ENCODE data around the gene PDE4B. TPM values are rescaled to one million over a fixed set of nuclear protein-coding genes. Genes with fewer than 3 reads are reported as not detected.
"Not testable (repeated sequence)": the region's sequence is repeated elsewhere in the genome, so short reads cannot be mapped to it uniquely, and the experiment has no call there.

PDE4B gene
- total RNA-seq, 1 donor from 2014 or later: 6.8 TPM

DNA sequence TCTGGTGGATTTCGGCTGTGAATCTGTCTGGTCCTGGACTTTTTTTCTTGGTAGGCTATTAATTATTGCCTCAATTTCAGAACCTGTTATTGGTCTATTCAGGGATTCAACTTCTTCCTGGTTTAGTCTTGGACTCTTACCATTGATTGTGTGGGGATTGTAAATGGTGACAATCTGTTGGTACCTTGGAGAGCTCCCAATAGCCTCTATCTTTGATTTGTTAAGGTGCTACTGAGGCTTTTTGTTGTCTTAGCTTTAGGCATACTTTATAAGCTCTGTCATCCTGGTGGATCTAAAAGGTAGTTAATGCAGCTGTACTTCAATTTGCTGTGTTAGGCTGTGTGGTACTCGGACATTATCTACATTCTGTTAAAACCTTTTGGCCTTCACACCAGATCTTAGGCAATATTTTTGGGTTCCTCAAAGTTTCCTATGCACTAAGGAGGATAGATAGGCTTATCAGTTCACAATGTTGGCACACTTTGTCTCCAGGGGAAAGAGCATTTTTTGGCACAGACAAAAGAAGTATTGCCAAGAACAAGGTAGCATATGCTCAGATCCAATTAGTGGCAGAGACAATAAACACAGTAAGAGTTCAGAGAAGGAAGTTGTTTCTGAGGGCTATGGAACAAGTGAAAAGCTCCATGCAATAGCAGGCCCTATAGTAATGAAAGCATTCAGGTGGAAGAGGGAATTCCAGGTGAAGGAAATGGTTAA, 230.4 kb downstream of the PDE4B start:
- no peak for DNase-seq (ENCODE audit: low spot score)
- intact Hi-C loops (cut with DNase I): no loop called here

DNA sequence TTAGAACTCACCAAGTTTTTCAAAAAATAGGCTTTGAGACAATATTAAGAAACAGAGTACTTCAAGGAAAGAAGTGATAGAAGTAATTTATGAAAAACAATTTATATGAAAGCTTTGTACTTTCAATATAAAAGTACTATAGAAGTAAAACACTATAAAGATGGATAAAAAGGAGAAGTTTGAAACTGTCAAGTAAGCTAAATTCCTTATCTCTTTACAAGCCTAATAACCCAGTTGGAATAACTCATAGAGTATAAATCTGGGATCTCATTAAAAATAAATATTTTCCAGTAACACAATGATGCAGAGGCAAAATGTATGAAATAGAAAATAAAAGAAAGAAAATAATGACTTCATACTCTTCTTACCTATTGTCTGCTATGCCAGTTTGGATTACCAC, 232.5 kb downstream of the PDE4B start:
- DNase-seq (ENCODE audit: low spot score): no peak
- intact Hi-C loops (cut with DNase I): no loop called here

DNA sequence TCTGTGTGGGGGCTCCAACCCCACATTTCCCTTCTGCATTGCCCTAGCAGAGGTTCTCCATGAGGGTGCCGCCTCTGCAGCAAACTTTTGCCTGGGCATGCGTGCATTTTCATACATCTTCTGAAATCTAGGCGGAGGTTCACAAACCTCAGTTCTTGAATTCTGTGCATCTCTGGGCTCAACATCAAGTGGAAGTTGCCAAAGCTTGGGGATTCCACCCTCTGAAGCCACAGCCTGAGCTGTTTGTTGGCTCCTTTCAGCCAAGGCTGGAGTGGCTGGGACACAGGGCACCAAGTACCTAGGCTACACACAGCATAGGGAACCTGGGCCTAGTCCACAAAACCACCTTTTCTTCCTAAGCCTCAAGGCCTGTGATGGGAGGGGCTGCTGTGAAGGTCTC, 235.3 kb downstream of the PDE4B start:
- intact Hi-C loops (cut with DNase I): no loop called here
- DNase-seq (ENCODE audit: low spot score): no peak

DNA sequence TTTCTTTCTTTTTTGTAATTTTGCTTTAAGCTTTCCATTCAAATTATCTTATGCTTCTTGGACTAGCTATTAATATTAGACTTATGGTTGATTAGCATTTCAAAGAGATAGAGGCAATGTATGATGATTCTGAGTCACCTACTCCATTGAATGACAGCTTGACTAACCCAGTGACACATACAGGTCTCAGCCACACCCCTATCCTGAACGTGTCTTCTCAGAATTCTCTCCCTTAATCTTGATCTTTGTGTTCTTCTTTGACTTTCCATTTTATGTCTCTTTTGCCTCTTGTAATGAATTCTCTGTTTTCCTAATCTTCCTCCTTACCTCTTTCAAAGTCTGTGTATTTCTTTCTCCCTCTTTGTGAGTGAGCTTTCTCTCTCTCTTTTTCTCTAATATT, 241.1 kb downstream of the PDE4B start:
- DNase-seq (ENCODE audit: low spot score): no peak
- intact Hi-C loops (cut with DNase I): no loop called here

DNA sequence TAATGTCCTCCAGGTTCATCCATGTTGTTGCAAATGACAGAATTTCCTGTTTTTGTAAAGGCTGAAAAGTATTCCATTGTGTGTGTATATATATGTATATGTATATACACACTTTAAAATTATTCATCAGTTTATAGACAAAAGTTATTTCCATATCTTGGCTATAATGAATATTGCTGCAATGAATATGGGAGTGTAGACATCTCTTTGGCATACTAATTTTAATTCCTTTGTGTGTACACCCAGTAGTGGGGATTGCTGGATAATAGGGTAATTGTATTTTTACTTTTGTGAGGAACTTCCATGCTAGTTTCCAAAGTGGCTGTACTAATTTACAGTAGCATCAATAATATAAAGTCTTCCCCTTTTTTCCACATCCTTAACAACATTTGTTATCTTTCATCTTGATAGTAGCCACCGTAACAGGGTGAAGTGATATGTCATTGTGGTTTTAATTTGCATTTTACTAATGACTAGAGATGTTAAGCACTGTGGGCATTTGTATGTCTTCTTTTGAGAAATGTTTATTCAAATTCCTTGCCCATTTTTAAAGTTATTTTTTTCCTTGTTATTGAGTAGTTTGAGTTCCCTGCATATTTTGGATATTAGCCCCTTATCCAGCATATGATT, 243.0 kb downstream of the PDE4B start:
- intact Hi-C loops (cut with DNase I): no loop called here
- no peak for DNase-seq (ENCODE audit: low spot score)

DNA sequence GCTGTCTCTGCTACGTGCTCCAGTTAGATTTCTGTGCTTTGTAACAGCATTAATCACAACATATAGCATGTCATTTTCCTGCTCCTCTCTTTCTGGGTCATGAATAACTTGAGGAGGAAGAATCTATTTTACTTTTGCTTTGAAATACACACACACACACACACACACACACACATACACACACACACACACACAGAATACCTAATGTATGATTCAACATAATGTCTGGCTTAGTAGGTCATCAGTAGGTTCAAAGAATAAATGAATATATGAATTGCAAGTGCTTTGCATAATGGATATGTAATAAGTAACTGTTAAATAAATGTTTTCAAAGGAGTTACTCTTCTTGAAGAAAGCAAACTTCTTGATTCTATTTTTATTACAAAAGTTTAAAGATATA, 249.0 kb downstream of the PDE4B start:
- intact Hi-C loops (cut with DNase I): no loop called here
- no peak for DNase-seq (ENCODE audit: low spot score)

DNA sequence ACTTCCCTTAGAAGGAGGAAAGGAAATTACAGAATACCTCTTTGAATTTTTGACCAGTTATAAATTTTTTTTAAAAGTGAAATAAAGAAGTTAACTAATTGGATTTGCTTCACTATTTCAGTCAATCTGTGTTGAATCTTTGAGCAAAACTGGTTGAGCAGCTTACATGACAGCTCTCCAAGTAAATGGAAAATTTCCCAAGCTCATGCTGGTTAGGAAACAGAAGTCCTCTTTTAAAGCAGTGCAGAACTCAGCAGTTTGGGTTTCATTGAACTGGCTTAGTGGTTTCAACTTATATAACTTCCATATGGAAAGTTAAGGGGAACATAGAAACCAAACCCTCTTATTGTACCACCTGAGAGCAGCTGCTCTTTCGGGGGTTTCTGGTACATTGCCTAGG, 250.5 kb downstream of the PDE4B start:
- DNase-seq (ENCODE audit: low spot score): no peak
- intact Hi-C loops (cut with DNase I): no loop called here

DNA sequence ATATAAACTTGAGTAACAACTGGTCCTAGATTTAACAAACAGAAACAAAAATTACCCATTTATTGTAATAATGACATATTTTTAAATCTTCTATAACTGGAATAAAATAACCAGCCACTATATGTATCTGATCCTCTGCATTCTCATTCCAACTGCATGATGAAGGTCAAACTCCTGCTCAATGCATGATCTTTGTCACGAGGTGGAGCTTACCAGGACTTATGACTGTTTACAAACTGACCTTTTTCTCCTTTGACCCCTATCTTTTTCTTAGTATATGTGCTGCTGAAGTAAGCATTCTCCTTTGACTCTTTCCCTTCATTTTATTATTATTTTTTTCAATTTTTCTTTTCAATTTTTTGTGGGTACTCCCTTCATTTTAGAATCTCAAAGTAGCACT, 252.2 kb downstream of the PDE4B start:
- intact Hi-C loops (cut with DNase I): no loop called here

DNA sequence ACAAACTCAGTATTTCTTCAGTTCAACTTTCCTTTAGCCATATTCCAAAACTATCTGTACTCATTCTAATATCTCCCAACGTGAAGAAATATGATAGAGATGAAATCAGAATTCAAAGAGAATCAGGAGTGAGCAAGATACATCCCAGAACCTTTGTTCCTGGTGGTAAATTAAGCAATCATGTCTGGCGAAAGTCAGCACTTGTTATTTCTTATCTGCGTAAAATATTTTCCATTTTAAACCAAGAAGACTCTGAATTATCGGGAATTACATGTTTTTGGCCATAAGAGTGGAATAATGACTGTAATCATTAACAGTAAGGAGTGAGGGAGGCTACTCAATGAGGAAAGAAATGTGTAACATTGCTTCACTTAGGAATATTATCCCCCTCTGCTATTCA, 253.7 kb downstream of the PDE4B start:
- no peak for DNase-seq (ENCODE audit: low spot score)
- intact Hi-C loops (cut with DNase I): no loop called here

More for the DNA sequence above, 252.2 kb downstream of the PDE4B start:
- DNase-seq (ENCODE audit: low spot score): no peak

DNA sequence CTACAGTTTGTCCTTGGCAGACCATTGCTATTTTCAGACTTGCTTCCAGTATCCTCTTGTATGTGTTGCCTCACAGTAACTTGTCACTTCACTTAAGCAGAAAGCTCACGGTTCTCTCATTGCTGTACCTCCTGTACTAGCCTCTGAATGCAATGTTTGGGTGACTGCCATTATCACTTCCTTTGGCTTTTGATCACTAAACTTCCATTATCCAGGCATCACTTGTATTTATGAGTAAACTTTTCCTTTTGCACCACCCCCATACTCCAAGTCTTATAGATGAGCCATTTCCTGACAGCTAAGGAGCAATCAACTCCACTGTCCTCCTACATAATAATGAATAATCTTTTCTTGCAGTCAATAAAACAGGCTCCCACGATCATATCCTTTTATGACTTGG, 255.3 kb downstream of the PDE4B start:
- intact Hi-C loops (cut with DNase I): no loop called here
- DNase-seq (ENCODE audit: low spot score): no peak

DNA sequence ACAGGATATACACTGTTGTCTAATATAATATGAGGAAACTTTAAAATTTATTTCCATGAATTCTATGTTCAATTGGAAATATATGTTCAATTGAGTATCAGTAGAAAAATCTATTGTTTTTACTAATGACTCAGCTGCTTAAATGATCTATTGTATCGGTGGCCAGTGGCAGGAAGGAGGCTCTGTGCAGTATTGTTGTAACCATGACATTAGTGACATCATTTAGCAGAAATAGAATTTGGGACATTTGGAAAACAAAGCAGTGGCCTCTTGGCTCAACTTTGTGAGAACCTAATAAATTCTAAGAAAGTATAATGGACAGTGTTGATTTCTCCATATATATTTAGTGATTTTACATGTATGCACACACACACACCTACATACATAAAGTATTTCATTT, 257.4 kb downstream of the PDE4B start:
- intact Hi-C loops (cut with DNase I): no loop called here
- DNase-seq (ENCODE audit: low spot score): no peak

DNA sequence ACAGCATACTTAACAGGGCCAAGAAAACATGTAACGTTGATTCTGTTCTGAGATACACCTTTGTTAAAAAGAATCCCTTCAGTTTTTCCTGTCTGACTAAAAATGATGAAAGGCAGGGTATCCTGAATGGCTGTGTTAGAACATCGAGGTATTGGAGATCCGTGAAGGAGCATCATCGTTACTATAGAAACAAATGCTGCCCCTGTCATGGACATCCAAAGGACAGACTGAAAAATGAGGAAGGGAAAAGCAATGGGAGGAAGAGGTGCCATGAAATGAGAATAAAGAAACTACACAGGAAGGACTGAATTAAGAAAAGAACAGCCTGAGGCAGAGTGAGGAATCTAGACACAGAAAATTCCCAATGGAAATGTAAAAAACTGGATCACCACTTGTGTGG, 257.9 kb downstream of the PDE4B start:
- DNase-seq (ENCODE audit: low spot score): no peak
- intact Hi-C loops (cut with DNase I): no loop called here

DNA sequence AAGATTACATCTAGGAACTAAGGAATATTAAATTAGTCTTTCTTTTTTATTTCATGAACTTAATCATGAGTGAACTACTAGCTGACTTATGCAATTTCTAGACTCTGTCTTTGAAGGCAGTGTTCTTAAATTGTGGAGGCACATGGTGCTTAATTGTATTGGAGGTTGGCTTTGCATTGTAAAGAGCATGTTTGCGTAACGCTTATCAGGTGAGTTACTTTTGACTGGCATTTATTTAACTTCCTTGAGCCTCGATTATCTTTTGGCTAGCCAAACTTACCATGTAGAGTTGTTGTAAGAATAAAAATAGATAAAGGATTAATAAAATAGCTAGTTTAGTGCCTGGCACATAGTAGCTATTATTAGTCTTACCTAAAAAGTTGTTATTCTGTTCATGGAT, 262.4 kb downstream of the PDE4B start:
- DNase-seq (ENCODE audit: low spot score): no peak
- intact Hi-C loops (cut with DNase I): no loop called here

DNA sequence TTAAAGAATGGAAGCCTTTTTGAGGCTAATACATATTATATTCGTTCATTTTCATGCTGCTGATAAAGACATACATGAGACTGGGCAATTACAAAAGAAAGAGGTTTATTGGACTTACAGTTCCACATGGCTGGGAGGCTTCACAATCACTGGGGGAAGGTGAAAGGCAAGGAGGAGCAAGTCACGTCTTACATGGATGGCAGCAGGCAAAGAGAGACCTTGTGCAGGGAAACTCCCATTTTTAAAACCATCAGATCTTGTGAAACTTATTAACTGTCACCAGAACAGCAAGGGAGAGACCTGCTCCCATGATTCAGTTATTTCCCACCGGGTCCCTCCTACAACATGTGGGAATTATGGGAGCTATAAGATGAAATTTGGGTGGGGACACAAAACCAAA, 264.8 kb downstream of the PDE4B start:
- DNase-seq (ENCODE audit: low spot score); intact Hi-C loops (cut with DNase I): not testable (repeated sequence)

DNA sequence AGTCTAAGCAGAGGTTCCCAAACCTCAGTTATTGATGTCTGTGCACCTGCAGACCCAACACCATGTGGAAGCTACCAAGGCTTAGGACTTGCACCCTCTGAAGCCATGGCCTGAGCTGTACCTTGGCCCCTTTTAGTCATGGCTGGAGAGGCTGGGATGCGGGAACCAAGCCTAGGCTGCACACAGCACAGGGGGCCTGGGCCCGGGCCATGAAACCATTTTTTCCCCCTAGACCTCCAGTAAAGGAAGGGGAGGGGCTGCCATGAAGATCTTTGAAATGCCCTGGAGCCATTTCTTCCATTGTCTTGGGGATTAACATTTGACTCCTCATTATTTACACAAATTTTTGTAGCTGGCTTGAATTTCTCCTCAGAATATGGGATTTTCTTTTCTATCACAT, 265.9 kb downstream of the PDE4B start:
- intact Hi-C loops (cut with DNase I): no loop called here

DNA sequence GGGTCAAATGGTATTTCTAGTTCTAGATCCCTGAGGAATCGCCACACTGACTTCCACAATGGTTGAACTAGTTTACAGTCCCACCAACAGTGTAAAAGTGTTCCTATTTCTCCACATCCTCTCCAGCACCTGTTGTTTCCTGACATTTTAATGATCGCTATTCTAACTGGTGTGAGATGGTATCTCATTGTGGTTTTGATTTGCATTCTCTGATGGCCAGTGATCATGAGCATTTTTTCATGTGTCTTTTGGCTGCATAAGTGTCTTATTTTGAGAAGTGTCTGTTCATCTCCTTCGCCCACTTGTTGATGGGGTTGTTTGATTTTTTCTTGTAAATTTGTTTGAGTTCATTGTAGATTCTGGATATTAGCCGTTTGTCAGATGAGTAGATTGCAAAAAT, 274.5 kb downstream of the PDE4B start:
- intact Hi-C loops (cut with DNase I): not testable (repeated sequence)

More for the DNA sequence above, 265.9 kb downstream of the PDE4B start:
- DNase-seq (ENCODE audit: low spot score): no peak

DNA sequence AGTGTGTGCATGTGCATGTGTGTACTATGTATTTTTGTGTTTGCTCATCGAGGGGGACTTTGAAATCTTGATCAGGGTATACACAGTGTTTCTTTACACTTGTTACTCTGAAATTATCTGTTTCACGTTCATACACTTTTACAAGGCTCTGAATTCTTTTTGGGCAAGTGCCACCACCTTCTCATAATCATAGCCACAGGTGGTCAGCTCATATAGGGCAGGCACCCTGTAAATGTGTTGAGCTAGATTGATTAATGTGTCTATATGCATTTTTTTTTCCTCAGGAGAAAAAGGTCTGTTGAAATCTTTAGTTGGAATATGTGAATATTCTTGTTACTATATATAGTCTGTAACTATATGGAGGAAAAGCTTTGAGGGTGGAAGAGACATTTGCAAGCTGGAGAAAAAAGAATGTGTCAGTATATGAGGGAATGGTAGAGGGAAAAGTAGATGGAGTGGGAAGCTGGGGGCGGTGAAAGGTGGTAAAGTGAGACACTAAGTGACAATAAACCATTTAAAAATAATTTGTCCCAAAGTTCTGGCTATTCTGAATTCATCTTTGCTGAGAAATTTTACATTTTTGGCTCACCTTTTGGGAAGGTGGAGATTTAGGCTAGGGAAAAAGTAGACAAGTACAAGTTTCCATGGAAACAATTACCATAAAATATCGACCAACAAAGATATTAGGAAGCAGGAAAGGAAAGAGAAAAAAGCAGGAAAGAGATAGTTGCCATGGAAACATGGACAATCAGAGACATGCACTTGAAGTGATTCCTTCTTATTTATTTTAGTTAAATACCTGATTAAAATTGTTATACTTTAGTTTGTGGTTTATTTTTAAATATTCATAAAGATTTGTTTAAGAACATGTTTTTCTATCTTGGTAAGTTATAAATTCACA, 277.5 kb downstream of the PDE4B start:
- intact Hi-C loops (cut with DNase I): no loop called here
- no peak for DNase-seq (ENCODE audit: low spot score)

More for the DNA sequence above, 274.5 kb downstream of the PDE4B start:
- not testable (repeated sequence) for DNase-seq (ENCODE audit: low spot score)

DNA sequence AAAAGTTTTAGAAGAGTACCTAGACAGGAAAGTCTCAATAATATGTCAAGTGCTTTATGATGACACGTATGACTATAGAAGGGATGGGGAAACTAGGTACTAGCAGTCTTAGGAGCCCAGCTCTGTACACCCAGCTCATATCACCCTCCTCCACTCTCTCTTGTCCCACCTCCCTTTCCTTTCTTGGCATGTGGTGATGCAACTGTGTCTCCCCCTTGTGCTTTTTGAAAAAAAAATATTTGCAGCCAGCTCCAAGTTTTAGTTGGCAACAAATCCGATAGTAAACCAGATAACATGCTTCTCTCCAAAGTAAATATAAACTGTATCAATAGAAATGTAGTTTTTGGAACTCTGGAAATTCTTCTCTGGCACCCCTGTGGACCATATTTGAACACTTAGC, 280.7 kb downstream of the PDE4B start:
- intact Hi-C loops (cut with DNase I): no loop called here

DNA sequence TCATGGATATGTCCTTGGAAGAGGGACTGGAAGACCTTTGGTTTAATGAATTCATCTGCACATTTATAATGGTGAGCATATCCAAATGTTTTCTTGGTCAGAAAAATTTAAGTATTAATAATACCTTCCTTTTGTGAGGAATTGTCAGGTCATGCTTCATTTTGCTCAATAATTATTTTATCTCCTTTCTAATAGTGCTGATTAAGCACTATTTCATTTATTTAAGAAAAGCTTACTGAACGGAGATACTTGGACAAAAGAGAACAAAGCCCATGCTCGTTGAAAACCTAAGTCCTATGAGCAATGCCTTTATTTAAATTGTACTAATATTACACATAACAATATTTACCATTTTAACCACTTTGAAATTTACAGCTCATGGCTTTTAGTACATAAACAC, 281.5 kb downstream of the PDE4B start:
- DNase-seq (ENCODE audit: low spot score): no peak
- intact Hi-C loops (cut with DNase I): no loop called here

More for the DNA sequence above, 280.7 kb downstream of the PDE4B start:
- no peak for DNase-seq (ENCODE audit: low spot score)

DNA sequence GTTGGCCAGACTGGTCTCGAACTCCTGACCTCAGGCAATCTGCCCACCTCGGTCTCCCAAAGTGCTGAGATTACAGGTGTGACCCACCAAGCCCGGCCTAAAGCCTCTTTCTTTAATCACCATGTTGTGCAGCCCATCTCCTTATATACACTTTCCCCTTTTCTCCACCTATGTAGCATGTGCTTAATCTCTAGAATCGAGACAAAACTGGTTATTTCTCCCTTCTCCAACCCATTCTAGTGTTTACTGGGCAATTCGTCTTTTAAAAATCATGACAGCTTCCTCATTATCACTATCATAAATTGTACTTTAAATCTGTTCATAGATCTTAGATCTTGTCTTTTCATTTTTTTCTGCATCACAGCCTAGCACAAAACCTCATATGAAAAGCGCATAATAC, 285.7 kb downstream of the PDE4B start:
- no peak for DNase-seq (ENCODE audit: low spot score)
- intact Hi-C loops (cut with DNase I): no loop called here

DNA sequence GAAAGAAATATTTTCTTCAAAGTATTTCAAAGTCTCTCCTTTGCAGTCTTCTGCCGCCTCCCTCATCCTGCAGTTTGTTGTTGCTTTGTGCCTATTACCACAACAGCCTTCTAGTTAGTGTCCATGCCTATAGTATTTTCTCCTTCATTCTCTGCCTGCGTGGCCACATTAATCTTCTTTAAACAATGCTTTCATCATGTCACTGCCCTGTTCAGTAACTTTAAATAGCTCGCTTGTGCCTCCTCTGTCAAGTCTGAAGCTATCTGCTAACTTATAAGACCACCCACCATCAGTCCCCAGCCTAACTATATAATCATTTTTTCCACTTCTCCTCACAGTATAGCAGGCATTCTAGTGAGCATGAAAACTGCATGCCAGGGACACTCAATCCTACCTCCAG, 290.3 kb downstream of the PDE4B start:
- intact Hi-C loops (cut with DNase I): no loop called here
- no peak for DNase-seq (ENCODE audit: low spot score)

All from cardiac septum (tissue), 1 donor.